Fibroblast of lung (primary cell): Measurements from ENCODE around the gene TANC1. TPM values are rescaled to one million over a fixed set of nuclear protein-coding genes. Genes with fewer than 3 reads are reported as not detected.

Experiments used
- DNase-seq, 2 donors: peaks; one replicate each; pipeline versions ENCODE4 v3.0.0 to v3.0.0-alpha.2; 2010; ENCODE audit warnings: low read depth in 2 of 2
- H2AFZ ChIP-seq: 2 replicates; pipeline ENCODE4 v1.5.1; 2012; ENCODE audit warnings: low read length, control low read depth, inconsistent platforms
- H3K27ac ChIP-seq: 2 replicates; pipeline ENCODE4 v1.5.1; 2011; ENCODE audit warnings: low read length, control low read depth; ENCODE audit not compliant: insufficient read depth
- H3K27me3 ChIP-seq: 2 replicates; pipeline ENCODE4 v1.5.1; 2011; ENCODE audit warnings: mild to moderate bottlenecking, low read length; ENCODE audit not compliant: control insufficient read depth, insufficient read depth
- H3K36me3 ChIP-seq: 2 replicates; pipeline ENCODE4 v1.5.1; 2011; ENCODE audit warnings: low read length; ENCODE audit not compliant: control insufficient read depth, insufficient read depth
- H3K4me1 ChIP-seq: 2 replicates; pipeline ENCODE4 v1.5.1; 2011; ENCODE audit warnings: low read length; ENCODE audit not compliant: control insufficient read depth, insufficient read depth; ENCODE audit errors: extremely low read depth
- H3K4me2 ChIP-seq: 2 replicates; pipeline ENCODE4 v1.5.1; 2011; ENCODE audit warnings: low read length, control low read depth; ENCODE audit not compliant: insufficient read depth; ENCODE audit errors: extremely low read depth
- H3K4me3 ChIP-seq, 4 experiments: fragments of 200-600 bp in 1 of 4; sonication (generic) in 1 of 4; replicated peaks in 1 of 4; 2 replicates each; pipeline ENCODE4 v1.5.1; 2011 to 2016; ENCODE audit warnings: low read length in 4 of 4, low read depth in 3 of 4, mild to moderate bottlenecking in 3 of 4, control low read depth in 2 of 4, inconsistent platforms in 1 of 4, mixed read lengths in 1 of 4; ENCODE audit not compliant: insufficient read depth in 1 of 4; ENCODE audit errors: control extremely low read depth in 1 of 4
- H3K79me2 ChIP-seq: 2 replicates; pipeline ENCODE4 v1.5.1; 2012; ENCODE audit warnings: mild to moderate bottlenecking, low read length, inconsistent platforms; ENCODE audit not compliant: control insufficient read depth, insufficient read depth
- H3K9ac ChIP-seq: 2 replicates; pipeline ENCODE4 v1.5.1; 2011; ENCODE audit warnings: mild to moderate bottlenecking, low read length, control low read depth; ENCODE audit not compliant: insufficient read depth
- H3K9me3 ChIP-seq: 2 replicates; pipeline ENCODE4 v1.5.1; 2012; ENCODE audit warnings: low read depth, low read length; ENCODE audit not compliant: control insufficient read depth, insufficient read depth
- H4K20me1 ChIP-seq: 2 replicates; pipeline ENCODE4 v1.5.1; 2011; ENCODE audit warnings: low read length; ENCODE audit not compliant: control insufficient read depth, insufficient read depth; ENCODE audit errors: extremely low read depth
- EZH2 ChIP-seq: IDR thresholded peaks from 2 replicates; pipeline ENCODE4 v1.5.1; 2012; ENCODE audit warnings: low read length, control low read depth, mild to moderate bottlenecking; ENCODE audit errors: missing control alignments
- polyA plus RNA-seq, 2 donors: library from polyadenylated mRNA; depleted of rRNA in 1 of 2; stranded (reverse) in 1 of 2; unstranded in 1 of 2; fragments of >200 nt; gene quantifications; 2 replicates each; pipeline ENCODE4 v1.2.1, GENCODE V29; 2011 to 2012; ENCODE audit warnings: missing spikeins in 1 of 2
- total RNA-seq: library from RNA; depleted of rRNA; stranded (reverse); fragments of >200 nt; gene quantifications from 2 replicates; pipeline ENCODE4 v1.2.1, GENCODE V29; 2014
- TF ChIP-seq, protein P1 (sequence below), 2 donors: IDR thresholded peaks in 1 of 2; conservative IDR thresholded peaks in 1 of 2; 1 replicate in 1 of 2; 2 replicates in 1 of 2; pipeline ENCODE4 v1.5.1; 2011 to 2012; ENCODE audit warnings: low read length in 2 of 2, control low read depth in 1 of 2, inconsistent platforms in 1 of 2, low read depth in 1 of 2, mild to moderate bottlenecking in 1 of 2

The TANC1 gene
- total and polyA plus RNA-seq, 2 donors (not counting 1 experiment from before 2014, with no cell fraction given), result 32.7 to 41.9 TPM

DNA sequence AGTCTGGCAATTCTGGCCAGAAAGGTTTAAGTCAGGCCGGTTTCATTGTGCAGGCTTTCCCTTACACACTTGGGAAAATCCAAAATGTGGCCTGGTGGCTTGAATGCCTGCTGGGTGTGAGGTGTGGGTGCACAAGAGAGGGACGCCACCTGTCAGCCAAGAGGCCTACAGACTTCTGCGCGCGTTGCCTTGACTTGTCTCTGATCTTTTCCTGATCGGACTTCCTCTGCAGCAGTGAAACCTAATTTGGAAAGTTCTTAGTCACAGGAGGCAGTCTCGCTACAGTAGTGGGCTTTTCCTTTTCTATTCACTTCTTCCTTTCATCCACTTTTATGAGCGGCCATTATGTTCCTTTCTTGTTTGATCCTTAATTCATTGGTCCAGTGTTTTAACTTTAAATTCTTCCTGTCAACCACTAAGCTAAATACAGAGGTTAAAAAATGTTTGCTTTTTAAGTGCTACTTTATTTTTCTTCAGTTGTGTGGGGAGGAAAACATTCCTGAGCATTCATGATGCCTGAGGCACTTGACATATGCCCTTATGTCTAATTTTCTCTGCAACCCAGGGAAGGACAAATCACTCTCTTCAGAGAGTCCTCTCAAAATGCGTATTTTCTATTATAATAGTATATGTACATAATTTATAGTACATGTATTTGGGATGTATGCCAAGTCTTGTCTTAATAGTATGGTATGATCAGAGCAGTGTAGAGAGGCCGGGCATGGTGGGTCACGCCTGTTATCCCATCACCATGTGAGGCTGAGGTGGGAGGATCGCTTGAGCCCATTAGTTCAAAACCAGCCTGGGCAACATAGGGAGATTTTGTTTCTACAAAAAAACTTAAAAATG lies 189.1 kb downstream of the TANC1 start:
- Histone ChIP-seq H3K27ac (no peak overlapping the region), H4K20me1 (no peaks in the 10 kb centered on the region), H3K79me2 (no peaks in the 10 kb centered on the region), H3K27me3 (no peaks in the 10 kb centered on the region), H3K9me3 (no peaks in the 10 kb centered on the region), H2AFZ (no peak overlapping the region), H3K4me1 (no peaks in the 10 kb centered on the region), H3K9ac (no peak overlapping the region), H3K4me3 (no peak overlapping the region), H3K36me3 (no peaks in the 10 kb centered on the region), H3K4me2 (no peak overlapping the region)
- TF ChIP-seq, protein P1, sequence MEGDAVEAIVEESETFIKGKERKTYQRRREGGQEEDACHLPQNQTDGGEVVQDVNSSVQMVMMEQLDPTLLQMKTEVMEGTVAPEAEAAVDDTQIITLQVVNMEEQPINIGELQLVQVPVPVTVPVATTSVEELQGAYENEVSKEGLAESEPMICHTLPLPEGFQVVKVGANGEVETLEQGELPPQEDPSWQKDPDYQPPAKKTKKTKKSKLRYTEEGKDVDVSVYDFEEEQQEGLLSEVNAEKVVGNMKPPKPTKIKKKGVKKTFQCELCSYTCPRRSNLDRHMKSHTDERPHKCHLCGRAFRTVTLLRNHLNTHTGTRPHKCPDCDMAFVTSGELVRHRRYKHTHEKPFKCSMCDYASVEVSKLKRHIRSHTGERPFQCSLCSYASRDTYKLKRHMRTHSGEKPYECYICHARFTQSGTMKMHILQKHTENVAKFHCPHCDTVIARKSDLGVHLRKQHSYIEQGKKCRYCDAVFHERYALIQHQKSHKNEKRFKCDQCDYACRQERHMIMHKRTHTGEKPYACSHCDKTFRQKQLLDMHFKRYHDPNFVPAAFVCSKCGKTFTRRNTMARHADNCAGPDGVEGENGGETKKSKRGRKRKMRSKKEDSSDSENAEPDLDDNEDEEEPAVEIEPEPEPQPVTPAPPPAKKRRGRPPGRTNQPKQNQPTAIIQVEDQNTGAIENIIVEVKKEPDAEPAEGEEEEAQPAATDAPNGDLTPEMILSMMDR (conservative IDR thresholded peaks at IDR 0.05 in 1 of 2, IDR thresholded peaks at IDR 0.05 in 1 of 2; ENCODE audit: low read depth in 1 of 2, low read length in 2 of 2), result no peak
- TF ChIP-seq EZH2, result no peak
- no peak for DNase-seq

DNA sequence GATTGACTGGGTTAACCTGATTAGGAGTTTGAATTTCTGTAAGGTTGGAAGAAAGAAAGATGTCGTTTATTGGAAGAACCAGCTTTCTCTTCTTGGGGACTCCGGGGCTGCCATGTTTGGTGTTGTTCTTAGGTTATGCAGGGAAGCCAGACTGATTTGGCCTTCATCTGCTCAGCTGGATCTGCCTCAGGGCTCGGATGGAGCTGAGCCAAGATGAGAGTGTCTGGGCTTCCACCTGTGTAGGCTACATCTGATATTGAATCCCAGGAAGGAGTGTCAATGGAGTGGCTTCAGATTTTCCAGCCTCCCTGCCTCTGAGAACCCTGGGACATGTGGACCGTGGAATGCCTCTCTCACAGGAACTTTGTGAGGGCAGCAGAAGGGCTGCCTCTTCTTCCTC lies 192.0 kb downstream of the TANC1 start:
- Histone ChIP-seq H3K9me3 (no peaks in the 10 kb centered on the region), H3K4me1 (no peaks in the 10 kb centered on the region), H3K27me3 (no peaks in the 10 kb centered on the region), H4K20me1 (no peaks in the 10 kb centered on the region), H3K79me2 (no peaks in the 10 kb centered on the region), H2AFZ (no peak overlapping the region), H3K4me2 (no peak overlapping the region), H3K4me3 (no peak overlapping the region), H3K36me3 (peaks cover 2% of the 10 kb centered on the region), H3K9ac (no peak overlapping the region), H3K27ac (no peak overlapping the region)
- TF ChIP-seq EZH2, result no peak
- TF ChIP-seq, protein P1 (conservative IDR thresholded peaks at IDR 0.05 in 1 of 2, IDR thresholded peaks at IDR 0.05 in 1 of 2; ENCODE audit: low read depth in 1 of 2, low read length in 2 of 2), result no peak
- DNase-seq, result no peak

DNA sequence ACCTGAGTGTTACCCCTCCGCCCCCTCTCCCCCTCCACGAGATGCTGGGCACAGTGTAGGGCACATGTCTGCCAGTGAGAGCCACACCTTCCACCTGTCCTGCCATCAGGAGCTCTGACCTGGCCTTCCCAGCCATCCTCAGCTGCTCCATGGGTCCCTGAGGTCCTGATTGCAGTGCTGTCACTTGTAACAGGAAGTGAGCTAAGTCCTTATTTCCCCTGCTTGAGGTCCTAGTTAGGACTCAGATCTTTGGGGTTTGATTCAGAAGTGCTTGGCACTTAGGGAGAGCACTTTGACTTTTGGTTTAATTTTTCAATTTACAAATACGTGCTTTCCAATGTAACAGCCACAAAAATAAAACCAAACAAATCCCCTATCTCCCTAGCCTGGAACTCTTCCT lies 192.5 kb downstream of the TANC1 start:
- no peak overlapping the region for H2AFZ ChIP-seq
- H3K4me3 ChIP-seq, result no peak overlapping the region
- H3K4me1 ChIP-seq, result no peaks in the 10 kb centered on the region
- no peak overlapping the region for H3K4me2 ChIP-seq
- no peaks in the 10 kb centered on the region for H3K27me3 ChIP-seq
- H4K20me1 ChIP-seq, result no peaks in the 10 kb centered on the region
- no peaks in the 10 kb centered on the region for H3K79me2 ChIP-seq
- H3K36me3 ChIP-seq, result peaks cover 2% of the 10 kb centered on the region
- H3K27ac ChIP-seq, result no peak overlapping the region
- DNase-seq, result no peak
- no peak overlapping the region for H3K9ac ChIP-seq
- H3K9me3 ChIP-seq, result no peaks in the 10 kb centered on the region
- TF ChIP-seq EZH2, result no peak
- TF ChIP-seq, protein P1 (conservative IDR thresholded peaks at IDR 0.05 in 1 of 2, IDR thresholded peaks at IDR 0.05 in 1 of 2; ENCODE audit: low read depth in 1 of 2, low read length in 2 of 2), result no peak
